HuH-7 (cell line): ENCODE measurements around the gene INPPL1.
"Not testable (repeated sequence)": the region's sequence is repeated elsewhere in the genome, so short reads cannot be mapped to it uniquely, and the experiment has no call there.

Source experiments
- DNase-seq: peaks from one replicate; pipeline ENCODE4 v3.0.0; 2011; ENCODE audit warnings: low spot score

Gene INPPL1

GRCh38 chr11:72243173-72244059 lies 18.8 kb downstream of the INPPL1 start:
- DNase-seq: no peak

GRCh38 chr11:72244060-72244360 lies 19.4 kb downstream of the INPPL1 start, which contains the start of gene PHOX2A:
PHOX2A (minus strand) TSS chr11:72244176; CDS start chr11:72244004, 172 bp downstream.
- DNase-seq: no peak

- no peak for DNase-seq
Observed at GRCh38 chr11:72244361-72245262, 20.0 kb downstream of the INPPL1 start.

- DNase-seq: no peak
Observed at GRCh38 chr11:72245263-72245816, 20.8 kb downstream of the INPPL1 start.

DNA sequence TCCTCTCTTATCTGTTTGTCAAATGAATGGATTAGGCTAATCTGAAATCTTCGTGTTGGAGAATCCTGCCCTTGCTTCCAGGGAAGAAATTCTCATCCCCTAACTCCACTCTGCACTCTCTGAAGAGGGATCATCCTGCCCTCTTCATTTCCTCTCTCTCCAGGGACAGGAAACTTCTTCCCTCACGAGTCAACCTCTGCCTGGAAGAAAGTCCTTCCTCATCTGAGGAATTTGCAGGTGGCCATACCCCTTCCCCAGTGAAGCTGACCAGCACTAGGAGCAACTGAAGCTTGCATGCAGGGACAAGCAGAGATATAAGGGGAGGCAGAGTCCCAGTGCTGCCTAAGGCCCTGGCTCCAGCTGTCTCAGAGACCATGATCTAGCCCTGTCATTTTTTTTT lies 23.0 kb downstream of the INPPL1 start:
- no peak for DNase-seq

DNA sequence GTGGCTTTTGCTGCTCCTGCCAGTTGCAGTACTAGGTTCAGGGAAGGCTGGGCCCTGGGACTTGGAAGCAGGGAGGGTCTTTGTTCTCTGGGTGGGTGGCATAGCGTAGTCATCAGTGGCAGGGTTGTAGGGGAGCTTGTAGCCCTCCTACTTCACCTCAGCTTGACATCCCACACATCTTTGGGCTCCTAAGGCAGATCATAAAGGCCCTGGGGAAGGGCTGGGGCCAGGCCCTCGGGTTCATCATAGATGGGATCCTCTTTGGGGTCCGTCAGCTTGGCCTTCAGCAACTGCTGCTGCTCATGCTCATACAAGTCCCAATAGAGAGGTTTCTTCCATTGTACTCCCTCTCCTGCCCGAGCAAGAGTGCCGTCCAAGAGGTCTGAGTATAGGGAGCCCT lies 25.4 kb downstream of the INPPL1 start:
- no peak for DNase-seq

DNA sequence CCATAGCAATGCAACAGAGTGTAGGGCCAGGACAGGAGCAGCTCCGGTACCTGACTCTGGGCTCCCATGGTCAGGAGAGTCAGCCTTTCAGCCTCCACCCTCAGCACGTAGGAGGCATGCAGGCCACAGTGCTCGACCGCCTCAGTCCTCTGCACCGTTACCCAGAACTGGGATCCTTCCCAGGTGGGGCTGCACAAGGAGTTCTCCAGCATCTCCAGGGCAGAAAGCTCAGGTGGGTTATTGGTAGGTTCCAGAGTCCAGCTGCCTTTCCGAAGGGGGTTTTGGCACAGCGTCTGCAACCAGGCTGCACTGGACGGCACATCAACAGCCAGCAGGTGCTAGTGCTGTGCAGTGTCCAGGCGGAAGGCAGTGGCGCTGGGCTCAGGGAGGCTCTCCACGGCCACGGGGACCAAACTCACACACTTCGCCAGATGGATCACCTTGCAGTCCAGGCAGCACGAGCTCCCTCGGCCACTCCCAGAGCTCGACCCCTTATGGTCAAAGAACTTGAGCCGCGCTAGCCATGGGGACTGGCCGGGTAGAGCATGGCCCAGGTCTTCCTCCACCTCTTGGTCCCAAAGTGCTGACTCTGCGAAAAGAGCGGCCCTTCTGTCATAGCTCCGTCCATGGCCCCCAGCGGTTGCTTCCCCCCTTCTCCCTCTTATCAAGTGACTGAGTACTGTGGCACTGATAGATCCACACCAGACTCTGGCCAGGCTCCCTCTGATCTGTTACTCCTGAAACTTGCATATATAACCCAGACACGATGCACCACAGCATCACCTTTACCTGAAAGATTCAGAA lies 26.3 kb downstream of the INPPL1 start:
- no peak for DNase-seq

DNA sequence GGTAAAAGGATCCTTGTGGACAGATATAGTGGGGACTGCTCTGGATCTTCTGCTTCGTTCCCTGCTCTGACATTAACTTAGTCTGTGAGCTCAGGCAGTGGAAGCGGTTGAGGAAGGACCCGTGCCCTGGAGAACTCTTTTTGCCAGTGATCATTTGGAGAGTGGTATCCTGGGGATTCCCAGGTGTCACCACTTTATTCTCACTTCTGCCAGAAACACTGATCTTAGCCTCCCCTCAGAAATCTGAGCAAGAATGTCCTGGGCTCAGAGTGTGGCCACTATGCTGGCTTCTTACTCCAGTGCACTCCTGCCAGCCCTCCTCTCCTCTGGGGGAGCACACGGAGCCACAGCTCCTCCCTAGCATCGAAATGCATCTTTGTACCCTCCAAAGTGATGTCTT lies 27.0 kb downstream of the INPPL1 start:
- no peak for DNase-seq

DNA sequence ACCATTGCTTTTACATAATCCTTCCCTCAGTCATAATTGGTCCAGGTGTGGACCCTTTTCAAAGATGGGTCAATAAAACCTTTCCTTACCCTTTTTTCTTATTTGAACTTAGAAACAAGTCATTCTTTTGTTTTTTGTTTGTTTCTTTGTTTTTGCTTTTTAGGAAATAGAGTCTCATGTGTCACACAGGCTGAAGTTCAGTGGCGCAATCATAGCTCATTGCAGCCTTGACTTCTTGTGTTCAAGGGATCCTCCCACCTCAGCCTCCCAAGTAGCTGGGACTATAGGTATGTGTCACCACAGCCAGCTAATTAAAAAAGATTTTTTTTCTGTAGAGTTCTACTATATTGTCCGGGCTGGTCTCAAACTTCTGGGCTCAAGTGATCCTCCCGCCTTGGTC lies 28.8 kb downstream of the INPPL1 start:
- DNase-seq: no peak

DNA sequence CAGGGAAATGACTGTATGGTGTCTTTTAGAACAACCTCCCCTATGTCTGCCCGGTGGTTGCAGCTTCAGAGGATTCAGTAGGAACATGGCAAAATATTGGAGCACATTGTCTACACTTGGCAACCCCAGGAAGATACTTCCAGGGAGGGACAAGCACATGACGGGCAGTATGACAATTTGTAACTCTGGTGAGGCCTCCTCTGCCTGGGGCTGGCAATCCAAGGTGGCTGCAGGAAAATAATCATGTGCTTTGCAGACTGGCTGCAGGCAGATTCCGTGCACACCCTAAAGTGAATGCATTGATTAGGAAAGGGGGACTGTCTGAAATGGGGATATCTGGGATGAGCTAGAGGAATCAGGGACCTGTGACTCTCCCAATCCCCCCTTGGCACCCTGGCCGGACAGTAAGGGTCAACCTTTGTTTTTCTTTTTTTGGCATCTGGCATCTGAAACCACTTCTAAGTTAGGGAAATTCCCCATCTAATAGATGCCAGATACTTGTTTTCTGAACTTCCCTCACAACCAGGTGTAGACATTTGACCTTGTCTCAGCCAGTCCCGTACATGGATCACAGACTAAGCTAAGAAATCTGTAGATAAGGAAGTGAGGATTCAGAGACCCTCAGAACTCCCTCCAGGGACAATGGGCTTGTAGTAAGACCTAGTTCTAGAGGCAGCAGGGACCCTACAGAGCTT lies 29.9 kb downstream of the INPPL1 start:
- no peak for DNase-seq

DNA sequence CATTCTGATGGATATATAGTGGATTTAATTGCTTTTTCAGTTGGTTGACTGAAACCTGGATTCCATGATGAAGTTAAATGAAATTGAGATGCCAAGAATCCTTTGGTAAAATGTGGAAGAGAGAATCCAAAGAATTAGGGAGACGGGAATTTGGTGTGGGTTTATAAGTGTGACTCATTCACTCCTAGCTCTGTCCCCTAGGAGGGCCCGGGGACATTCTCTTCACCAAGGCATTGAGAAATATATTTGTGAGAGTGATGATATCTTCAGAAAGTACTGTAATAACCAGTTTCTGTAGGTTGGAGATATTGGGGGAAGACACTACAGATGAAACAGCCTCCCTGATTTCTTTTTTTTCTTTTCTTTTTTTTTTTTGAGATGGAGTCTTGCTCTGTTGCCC lies 33.0 kb downstream of the INPPL1 start:
- no peak for DNase-seq

DNA sequence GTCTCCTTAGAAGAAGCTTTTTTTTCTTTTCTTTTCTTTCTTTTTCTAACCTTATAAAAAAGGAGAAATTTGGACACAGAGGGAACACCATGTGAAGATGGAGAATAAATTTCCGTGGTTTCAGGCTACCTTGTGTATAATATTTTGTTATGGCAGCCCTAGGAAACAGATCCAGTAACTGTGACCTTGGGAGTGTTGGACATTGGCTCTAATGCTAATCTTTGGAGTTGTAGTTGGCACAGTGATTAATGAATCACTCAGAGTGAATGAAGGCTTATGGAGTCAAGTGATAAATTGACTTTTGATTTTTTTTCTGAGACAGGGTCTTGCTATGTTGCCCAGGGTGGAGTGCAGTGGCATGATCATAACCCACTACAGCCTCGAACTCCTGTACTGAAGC lies 34.9 kb downstream of the INPPL1 start:
- DNase-seq: no peak

DNA sequence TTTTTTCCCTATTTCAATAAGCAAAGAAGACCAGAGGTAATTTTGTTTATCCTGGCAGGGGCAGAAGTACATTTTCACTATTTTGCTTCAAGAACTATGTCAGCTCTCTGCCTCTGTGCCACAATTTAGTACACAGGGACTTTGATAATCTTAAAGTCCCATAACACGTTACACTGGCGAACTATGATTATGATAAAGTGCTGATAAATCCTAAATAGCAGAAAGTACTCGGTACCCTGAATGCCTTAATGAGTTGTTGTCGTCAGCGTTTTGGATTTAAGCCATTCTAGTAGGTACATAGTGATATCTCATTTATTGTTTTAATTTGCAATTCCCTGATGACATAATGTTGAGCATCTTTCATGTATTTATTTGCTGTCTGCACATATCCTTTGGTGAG lies 36.0 kb downstream of the INPPL1 start:
- DNase-seq: no peak

GRCh38 chr11:72263361-72263760 lies 38.8 kb downstream of the INPPL1 start:
- DNase-seq: no peak

- DNase-seq: no peak
Observed at GRCh38 chr11:72265951-72266350, 41.4 kb downstream of the INPPL1 start.

DNA sequence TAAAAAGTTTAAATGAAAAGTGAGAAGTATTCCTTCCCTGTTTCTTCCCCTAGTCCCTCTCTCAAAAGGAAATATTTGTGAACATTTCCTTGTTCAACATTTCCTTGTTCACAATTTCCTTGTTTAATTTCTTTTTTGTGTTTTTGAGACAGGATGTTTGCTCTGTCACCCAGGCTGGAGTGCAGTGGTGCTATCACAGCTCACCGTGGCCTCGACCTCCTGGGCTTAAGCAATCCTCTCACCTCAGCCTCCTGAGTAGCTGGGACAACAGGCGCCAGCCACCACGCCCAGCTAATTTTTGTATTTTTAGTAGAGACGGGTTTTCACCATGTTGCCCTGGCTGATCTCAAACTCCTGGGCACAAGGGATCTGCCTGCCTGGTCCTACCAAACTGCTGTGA lies 42.4 kb downstream of the INPPL1 start:
- not testable (repeated sequence) for DNase-seq

DNA sequence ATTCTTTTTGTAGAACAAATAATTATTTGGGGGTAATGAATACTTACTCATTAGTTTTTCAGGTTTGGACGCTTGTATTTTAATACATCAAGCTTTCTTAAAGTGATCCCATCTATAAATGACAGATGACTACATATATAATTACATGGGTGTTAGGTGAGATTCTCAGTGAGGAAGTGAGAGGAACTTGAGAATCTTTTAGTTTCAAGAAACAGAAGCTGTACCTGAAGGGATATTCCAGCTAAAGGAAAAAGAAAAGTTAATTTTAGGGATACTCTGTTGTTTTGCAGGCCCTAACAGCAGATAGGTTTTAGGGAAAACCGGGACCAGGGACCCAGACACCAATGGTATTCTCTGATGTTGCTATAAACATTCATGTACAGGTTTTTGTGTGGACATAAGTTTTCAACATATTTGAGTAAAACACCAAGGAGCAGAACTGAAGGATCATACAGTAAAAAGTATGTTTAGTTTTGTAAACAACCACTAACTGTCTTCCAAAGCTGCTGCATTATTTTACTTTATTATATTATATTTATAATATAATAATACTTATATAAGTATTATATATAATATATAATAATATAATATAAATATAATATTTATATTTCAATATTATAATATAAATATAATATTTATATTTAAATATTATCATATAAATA lies 43.5 kb downstream of the INPPL1 start:
- DNase-seq: no peak

GRCh38 chr11:72271980-72272379 lies 47.4 kb downstream of the INPPL1 start:
- DNase-seq: no peak

- DNase-seq: no peak
Observed at GRCh38 chr11:72274435-72274834, 49.9 kb downstream of the INPPL1 start.

- DNase-seq: no peak
Observed at GRCh38 chr11:72278905-72279304, 54.3 kb downstream of the INPPL1 start.

DNA sequence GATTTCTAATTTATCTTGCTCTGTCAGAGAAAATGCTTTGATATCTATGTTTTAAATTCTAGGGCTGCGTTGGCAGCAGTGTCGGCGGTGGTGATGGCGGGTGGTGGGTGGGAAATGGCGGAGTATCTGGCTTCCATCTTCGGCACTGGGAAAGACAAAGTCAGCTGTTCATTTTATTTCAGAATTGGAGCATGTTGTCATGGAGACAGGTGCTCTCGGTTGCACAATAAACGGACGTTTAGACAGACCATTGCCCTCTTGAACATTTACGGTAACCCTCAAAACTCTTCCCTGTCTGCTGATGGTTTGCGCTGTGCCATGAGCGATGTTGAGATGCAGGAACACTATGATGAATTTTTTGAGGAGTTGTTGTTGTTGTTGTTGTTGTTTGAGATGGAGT lies 55.5 kb downstream of the INPPL1 start:
- no peak for DNase-seq
